Measurements from ENCODE around the gene LMX1A. TPM values are rescaled to one million over a fixed set of nuclear protein-coding genes. Genes with fewer than 3 reads are reported as not detected.
A peak's percentile ranks its signal among the peaks of the same experiment; 100 is the strongest.

Gene LMX1A
- total and polyA plus RNA-seq, 2 of the 13 experiments (the other 11 are each of a cell fraction or from before 2014, with no cell fraction given) = 0.07 TPM; not detected in 1

DNA sequence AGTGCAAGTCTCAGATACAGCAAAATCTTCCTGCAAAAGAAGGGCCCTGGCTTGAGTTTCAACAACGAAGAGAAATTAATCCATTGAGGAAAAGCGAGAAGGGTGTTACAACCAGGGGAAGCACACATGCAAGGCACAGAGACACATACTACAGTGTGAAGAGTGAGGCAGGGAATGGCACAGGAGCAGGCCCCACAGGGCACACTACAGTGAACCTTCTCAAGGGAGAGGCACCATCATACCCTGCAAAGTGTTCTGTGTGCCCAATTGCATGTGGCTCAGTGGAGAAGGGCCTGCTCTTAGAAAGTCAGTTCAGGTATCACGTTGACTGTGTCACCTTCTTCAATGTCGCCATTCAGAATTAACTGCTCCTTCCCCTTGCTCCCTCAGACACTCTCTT, 60.3 kb downstream of the LMX1A start (continued):
- no peak for TF ChIP-seq GATA4 (IDR thresholded peaks at IDR 0.05; ENCODE audit: borderline replicate concordance, low read depth)

DNA sequence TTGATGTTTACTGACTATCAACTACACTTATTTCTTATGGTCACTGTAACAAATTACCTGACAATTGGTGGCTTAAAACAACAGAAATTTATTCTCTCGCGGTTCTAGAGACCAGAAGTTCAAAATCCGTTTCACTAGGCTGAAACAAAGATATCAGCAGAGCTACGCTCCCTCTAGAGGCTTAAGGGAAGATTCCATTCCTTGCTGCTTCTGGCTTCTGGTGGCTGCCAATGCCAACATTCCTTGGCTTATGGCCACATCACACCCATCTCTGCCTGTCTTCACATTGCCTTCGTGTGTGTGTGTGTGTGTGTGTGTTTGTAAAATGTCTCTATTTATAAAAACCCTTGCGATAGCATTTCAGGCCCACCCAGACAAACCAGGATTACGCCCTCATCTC, 66.4 kb downstream of the LMX1A start:
- no TSS peak for BruUV-seq (replicated peaks)
- POLR2A ChIA-PET = interaction anchor here (1.2 kb wide), 1 partner anchor 36 kb away, joined by 3 read pairs; no protein-coding TSS in a partner anchor
- Histone ChIP-seq H3K4me1 (ENCODE audit: insufficient read depth, low read length) (0 out of 2 replicates have a peak, but pooled peaks cover 9% of the 10 kb centered on the region), H3K27me3 (ENCODE audit: control insufficient read depth in 1 of 2, insufficient read depth in 2 of 2, low read length in 2 of 2) (no peaks in the 10 kb centered on the region), H3K79me2 (ENCODE audit: insufficient read depth, low read length) (no peaks in the 10 kb centered on the region), H3K9me3 (ENCODE audit: low read length) (no peaks in the 10 kb centered on the region), H3K4me3 (replicated peaks in 1 of 3; ENCODE audit: insufficient read depth in 1 of 3, low read depth in 2 of 3, low read length in 3 of 3) (no peak overlapping the region), H3K36me3 (replicated peaks in 1 of 2; ENCODE audit: control insufficient read depth in 1 of 2, insufficient read depth in 2 of 2, low read length in 2 of 2) (no peaks in the 10 kb centered on the region), H3K9ac (ENCODE audit: insufficient read depth, low read depth, low read length) (no peak overlapping the region), H4K20me1 (ENCODE audit: insufficient read depth, low read length) (no peaks in the 10 kb centered on the region), H2AFZ (ENCODE audit: low read length) (no peak overlapping the region), H3K27ac (ENCODE audit: extremely low read length, insufficient read depth, low read length) (no peak overlapping the region), H3K4me2 (ENCODE audit: low read depth, low read length) (no peak overlapping the region)
- in situ Hi-C loops (cut with HindIII; ENCODE audit: extremely low pct_ligation_motif_present, low pct_unique_long_range_greater_than_20kb) (no loop called here), intact Hi-C loops (cut with micrococcal nuclease; ENCODE audit: unreplicated experiment) (loop anchor here (5.0 kb wide), 1 partner anchor 33 kb away; no protein-coding TSS in a partner anchor)
- TF ChIP-seq PRPF4 (IDR thresholded peaks at IDR 0.05; ENCODE audit: low read depth, low read length, poor library complexity, severe bottlenecking) (no peak), STAG1 (CRISPR knock-in tag; IDR thresholded peaks at IDR 0.05) (peak; percentile 26; the same call in 1 of the 2 replicates)
- TF ChIP-seq, protein P1, sequence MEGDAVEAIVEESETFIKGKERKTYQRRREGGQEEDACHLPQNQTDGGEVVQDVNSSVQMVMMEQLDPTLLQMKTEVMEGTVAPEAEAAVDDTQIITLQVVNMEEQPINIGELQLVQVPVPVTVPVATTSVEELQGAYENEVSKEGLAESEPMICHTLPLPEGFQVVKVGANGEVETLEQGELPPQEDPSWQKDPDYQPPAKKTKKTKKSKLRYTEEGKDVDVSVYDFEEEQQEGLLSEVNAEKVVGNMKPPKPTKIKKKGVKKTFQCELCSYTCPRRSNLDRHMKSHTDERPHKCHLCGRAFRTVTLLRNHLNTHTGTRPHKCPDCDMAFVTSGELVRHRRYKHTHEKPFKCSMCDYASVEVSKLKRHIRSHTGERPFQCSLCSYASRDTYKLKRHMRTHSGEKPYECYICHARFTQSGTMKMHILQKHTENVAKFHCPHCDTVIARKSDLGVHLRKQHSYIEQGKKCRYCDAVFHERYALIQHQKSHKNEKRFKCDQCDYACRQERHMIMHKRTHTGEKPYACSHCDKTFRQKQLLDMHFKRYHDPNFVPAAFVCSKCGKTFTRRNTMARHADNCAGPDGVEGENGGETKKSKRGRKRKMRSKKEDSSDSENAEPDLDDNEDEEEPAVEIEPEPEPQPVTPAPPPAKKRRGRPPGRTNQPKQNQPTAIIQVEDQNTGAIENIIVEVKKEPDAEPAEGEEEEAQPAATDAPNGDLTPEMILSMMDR (CRISPR knock-in tag; IDR thresholded peaks at IDR 0.05) = peak; percentile 56
- TF ChIP-seq, protein P2, sequence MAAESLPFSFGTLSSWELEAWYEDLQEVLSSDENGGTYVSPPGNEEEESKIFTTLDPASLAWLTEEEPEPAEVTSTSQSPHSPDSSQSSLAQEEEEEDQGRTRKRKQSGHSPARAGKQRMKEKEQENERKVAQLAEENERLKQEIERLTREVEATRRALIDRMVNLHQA (CRISPR knock-in tag; IDR thresholded peaks at IDR 0.05) = no peak
- 50% methylated on average over 7 of the region's 7 CpGs for WGBS (ENCODE audit: low lambda C conversion rate)
- FAIRE-seq (no peak), DNase-seq (ENCODE audit: low spot score) (no peak), ATAC-seq (no peak; the same call in 2 of the 3 replicates)
- CTCF ChIA-PET (ENCODE audit: low intra/inter-chr PET ratio, low total read pairs) = interaction anchor here (0.7 kb wide), 1 partner anchor 147 kb away, joined by 4 read pairs; no protein-coding TSS in a partner anchor
